Measurements from ENCODE around the gene GIPR. TPM values are rescaled to one million over a fixed set of nuclear protein-coding genes. Genes with fewer than 3 reads are reported as not detected.

GIPR gene
- total and polyA plus RNA-seq, 10 of the 15 experiments (the other 5 are each of a cell fraction or from before 2014, with no cell fraction given) = 1.7 to 26.3 (median 13.7) TPM

DNA sequence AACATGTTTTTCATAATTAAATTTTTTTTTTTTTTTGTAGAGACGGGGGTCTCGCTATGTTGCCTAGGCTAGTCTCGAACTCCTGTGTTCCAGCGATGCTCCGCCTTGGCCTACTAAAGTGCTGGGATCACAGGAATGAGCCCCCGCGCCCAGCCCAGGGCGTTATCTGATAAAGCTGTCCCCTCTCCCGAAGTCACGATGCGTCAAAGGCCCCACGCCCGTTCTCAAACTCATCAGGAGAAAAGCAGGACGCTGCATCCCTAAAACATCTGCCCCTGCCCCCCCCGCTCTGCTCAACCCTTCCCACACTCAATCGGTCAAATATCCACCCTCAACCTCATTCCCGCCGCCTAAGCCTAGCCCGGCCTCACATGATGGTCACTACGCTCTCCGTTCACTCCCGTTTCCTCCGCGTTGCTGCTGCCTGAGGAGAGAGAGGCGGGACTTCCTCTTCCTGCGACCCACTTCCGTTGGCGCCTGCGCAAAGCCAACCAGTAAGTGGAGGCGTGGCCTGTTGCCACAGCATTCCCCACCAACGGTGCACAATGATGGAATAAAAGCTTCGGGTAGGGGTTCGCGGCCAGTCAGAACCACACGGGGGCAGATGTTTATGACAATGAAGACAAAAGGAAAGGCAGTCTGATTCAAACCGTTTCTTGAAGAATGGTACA is 23.6 kb downstream of the GIPR start, which contains the start of gene SNRPD2 (continued):
- TF ChIP-seq ASH2L (IDR thresholded peaks at IDR 0.05; ENCODE audit: borderline replicate concordance, low read depth) (no peak), IKZF2 (IDR thresholded peaks at IDR 0.05) (0 out of 4 replicates have a peak, but pooled peaks of 1 of the 2 experiments have one; percentile 42), FOXM1 (IDR thresholded peaks at IDR 0.05; ENCODE audit: low read depth, low read length) (no peak), MTA3 (IDR thresholded peaks at IDR 0.05; ENCODE audit: borderline replicate concordance, low read length) (no peak), POLR2AphosphoS2 (IDR thresholded peaks at IDR 0.05; ENCODE audit: low read depth, low read length) (peak; percentile 86), JUND (IDR thresholded peaks at IDR 0.05; ENCODE audit: low read depth, low read length) (0 out of 2 replicates have a peak, but pooled peaks have one; percentile 20), MEF2A (IDR thresholded peaks at IDR 0.05; ENCODE audit: insufficient read depth, low read depth, low read length) (no peak), TAF1 (IDR thresholded peaks at IDR 0.05; ENCODE audit: borderline replicate concordance, low read depth, low read length) (peak; percentile 90), JUNB (IDR thresholded peaks at IDR 0.05) (no peak), HCFC1 (IDR thresholded peaks at IDR 0.05; ENCODE audit: low read length) (peak; percentile 55), ZNF207 (IDR thresholded peaks at IDR 0.05; ENCODE audit: borderline replicate concordance) (no peak), TARDBP (IDR thresholded peaks at IDR 0.05; ENCODE audit: borderline replicate concordance) (no peak), POLR2AphosphoS5 (IDR thresholded peaks at IDR 0.05; ENCODE audit: low read length) (peak; percentile 97), ZZZ3 (IDR thresholded peaks at IDR 0.05; ENCODE audit: control insufficient read depth, insufficient read length, low read depth) (no peak), KAT2A (conservative IDR thresholded peaks at IDR 0.05; ENCODE audit: control insufficient read depth, low read depth, low read length) (no peak), SPI1 (IDR thresholded peaks at IDR 0.05; ENCODE audit: borderline replicate concordance, insufficient read depth, low read depth, low read length) (peak; percentile 91), NFXL1 (IDR thresholded peaks at IDR 0.05; ENCODE audit: borderline replicate concordance) (no peak), EGR1 (IDR thresholded peaks at IDR 0.05; ENCODE audit: borderline replicate concordance in 1 of 2, low read depth in 2 of 2, low read length in 2 of 2) (peak in 1 of 2 experiments; percentile 31; a peak in 1 of 3 replicates)
- TF ChIP-seq, protein P1, sequence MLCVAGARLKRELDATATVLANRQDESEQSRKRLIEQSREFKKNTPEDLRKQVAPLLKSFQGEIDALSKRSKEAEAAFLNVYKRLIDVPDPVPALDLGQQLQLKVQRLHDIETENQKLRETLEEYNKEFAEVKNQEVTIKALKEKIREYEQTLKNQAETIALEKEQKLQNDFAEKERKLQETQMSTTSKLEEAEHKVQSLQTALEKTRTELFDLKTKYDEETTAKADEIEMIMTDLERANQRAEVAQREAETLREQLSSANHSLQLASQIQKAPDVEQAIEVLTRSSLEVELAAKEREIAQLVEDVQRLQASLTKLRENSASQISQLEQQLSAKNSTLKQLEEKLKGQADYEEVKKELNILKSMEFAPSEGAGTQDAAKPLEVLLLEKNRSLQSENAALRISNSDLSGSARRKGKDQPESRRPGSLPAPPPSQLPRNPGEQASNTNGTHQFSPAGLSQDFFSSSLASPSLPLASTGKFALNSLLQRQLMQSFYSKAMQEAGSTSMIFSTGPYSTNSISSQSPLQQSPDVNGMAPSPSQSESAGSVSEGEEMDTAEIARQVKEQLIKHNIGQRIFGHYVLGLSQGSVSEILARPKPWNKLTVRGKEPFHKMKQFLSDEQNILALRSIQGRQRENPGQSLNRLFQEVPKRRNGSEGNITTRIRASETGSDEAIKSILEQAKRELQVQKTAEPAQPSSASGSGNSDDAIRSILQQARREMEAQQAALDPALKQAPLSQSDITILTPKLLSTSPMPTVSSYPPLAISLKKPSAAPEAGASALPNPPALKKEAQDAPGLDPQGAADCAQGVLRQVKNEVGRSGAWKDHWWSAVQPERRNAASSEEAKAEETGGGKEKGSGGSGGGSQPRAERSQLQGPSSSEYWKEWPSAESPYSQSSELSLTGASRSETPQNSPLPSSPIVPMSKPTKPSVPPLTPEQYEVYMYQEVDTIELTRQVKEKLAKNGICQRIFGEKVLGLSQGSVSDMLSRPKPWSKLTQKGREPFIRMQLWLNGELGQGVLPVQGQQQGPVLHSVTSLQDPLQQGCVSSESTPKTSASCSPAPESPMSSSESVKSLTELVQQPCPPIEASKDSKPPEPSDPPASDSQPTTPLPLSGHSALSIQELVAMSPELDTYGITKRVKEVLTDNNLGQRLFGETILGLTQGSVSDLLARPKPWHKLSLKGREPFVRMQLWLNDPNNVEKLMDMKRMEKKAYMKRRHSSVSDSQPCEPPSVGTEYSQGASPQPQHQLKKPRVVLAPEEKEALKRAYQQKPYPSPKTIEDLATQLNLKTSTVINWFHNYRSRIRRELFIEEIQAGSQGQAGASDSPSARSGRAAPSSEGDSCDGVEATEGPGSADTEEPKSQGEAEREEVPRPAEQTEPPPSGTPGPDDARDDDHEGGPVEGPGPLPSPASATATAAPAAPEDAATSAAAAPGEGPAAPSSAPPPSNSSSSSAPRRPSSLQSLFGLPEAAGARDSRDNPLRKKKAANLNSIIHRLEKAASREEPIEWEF (IDR thresholded peaks at IDR 0.05; ENCODE audit: insufficient replicate concordance, low read depth, low read length) = no peak
- TF ChIP-seq, protein P2, sequence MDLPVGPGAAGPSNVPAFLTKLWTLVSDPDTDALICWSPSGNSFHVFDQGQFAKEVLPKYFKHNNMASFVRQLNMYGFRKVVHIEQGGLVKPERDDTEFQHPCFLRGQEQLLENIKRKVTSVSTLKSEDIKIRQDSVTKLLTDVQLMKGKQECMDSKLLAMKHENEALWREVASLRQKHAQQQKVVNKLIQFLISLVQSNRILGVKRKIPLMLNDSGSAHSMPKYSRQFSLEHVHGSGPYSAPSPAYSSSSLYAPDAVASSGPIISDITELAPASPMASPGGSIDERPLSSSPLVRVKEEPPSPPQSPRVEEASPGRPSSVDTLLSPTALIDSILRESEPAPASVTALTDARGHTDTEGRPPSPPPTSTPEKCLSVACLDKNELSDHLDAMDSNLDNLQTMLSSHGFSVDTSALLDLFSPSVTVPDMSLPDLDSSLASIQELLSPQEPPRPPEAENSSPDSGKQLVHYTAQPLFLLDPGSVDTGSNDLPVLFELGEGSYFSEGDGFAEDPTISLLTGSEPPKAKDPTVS (IDR thresholded peaks at IDR 0.05; ENCODE audit: low read depth, low read length) = no peak
- TF ChIP-seq, protein P3, sequence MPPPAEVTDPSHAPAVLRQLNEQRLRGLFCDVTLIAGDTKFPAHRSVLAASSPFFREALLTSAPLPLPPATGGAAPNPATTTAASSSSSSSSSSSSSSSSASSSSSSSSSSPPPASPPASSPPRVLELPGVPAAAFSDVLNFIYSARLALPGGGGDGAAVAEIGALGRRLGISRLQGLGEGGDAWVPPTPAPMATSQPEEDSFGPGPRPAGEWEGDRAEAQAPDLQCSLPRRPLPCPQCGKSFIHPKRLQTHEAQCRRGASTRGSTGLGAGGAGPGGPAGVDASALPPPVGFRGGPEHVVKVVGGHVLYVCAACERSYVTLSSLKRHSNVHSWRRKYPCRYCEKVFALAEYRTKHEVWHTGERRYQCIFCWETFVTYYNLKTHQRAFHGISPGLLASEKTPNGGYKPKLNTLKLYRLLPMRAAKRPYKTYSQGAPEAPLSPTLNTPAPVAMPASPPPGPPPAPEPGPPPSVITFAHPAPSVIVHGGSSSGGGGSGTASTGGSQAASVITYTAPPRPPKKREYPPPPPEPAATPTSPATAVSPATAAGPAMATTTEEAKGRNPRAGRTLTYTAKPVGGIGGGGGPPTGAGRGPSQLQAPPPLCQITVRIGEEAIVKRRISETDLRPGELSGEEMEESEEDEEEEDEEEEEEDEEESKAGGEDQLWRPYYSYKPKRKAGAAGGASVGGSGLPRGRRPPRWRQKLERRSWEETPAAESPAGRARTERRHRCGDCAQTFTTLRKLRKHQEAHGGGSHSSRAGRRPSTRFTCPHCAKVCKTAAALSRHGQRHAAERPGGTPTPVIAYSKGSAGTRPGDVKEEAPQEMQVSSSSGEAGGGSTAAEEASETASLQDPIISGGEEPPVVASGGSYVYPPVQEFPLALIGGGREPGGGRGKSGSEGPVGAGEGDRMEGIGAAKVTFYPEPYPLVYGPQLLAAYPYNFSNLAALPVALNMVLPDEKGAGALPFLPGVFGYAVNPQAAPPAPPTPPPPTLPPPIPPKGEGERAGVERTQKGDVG (CRISPR knock-in tag; IDR thresholded peaks at IDR 0.05) = no peak
